GM06990 (cell line): ENCODE results near the gene SLC18B1.
A peak's percentile ranks its signal among the peaks of the same experiment; 100 is the strongest.

Experiments used
- DNase-seq: peaks from one replicate; pipeline ENCODE4 v3.0.0-alpha.2; 2011; ENCODE audit not compliant: insufficient read length; ENCODE audit errors: extremely low read depth
- H3K27me3 ChIP-seq: replicated peaks from 2 replicates; pipeline ENCODE4 v1.6.0; 2011; ENCODE audit warnings: low read length; ENCODE audit not compliant: control insufficient read depth, insufficient read depth
- H3K36me3 ChIP-seq: 2 replicates; pipeline ENCODE4 v1.5.1; 2011; ENCODE audit warnings: low read length; ENCODE audit not compliant: control insufficient read depth, insufficient read depth
- H3K4me3 ChIP-seq: replicated peaks from 2 replicates; pipeline ENCODE4 v1.5.1; 2011; ENCODE audit warnings: low read depth, mild to moderate bottlenecking, control low read depth, low read length
- TF ChIP-seq, protein P1 (sequence below): IDR thresholded peaks from 2 replicates; pipeline ENCODE4 v1.5.1; 2011; ENCODE audit warnings: low read length, control low read depth, mild to moderate bottlenecking, inconsistent platforms; ENCODE audit not compliant: insufficient read depth, poor library complexity, severe bottlenecking

The SLC18B1 gene

DNA sequence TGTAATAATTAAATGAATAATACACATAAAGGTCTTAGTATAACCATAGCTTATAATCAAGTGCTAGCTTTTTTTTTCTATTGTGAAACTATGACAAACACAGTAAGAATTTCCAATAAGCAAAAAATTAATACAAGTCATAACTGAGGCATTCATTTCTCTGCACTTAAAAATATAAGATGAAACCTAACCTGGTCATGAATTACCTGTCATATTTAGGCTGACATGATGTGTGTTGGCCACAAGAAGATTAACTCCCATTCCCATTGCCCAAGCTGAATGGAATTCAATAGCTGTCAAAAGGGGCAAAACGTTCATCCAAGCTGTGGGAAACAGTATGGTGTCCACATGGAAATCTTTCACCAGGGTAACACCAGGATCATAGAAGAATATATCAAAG lies 46.2 kb downstream of the SLC18B1 start:
- no peak overlapping the region for H3K4me3 ChIP-seq
- H3K27me3 ChIP-seq: no peaks in the 10 kb centered on the region
- no peak for DNase-seq
- H3K36me3 ChIP-seq: peaks cover 1% of the 10 kb centered on the region; the same call in 1 of the 2 replicates
- TF ChIP-seq, protein P1, sequence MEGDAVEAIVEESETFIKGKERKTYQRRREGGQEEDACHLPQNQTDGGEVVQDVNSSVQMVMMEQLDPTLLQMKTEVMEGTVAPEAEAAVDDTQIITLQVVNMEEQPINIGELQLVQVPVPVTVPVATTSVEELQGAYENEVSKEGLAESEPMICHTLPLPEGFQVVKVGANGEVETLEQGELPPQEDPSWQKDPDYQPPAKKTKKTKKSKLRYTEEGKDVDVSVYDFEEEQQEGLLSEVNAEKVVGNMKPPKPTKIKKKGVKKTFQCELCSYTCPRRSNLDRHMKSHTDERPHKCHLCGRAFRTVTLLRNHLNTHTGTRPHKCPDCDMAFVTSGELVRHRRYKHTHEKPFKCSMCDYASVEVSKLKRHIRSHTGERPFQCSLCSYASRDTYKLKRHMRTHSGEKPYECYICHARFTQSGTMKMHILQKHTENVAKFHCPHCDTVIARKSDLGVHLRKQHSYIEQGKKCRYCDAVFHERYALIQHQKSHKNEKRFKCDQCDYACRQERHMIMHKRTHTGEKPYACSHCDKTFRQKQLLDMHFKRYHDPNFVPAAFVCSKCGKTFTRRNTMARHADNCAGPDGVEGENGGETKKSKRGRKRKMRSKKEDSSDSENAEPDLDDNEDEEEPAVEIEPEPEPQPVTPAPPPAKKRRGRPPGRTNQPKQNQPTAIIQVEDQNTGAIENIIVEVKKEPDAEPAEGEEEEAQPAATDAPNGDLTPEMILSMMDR: no peak

DNA sequence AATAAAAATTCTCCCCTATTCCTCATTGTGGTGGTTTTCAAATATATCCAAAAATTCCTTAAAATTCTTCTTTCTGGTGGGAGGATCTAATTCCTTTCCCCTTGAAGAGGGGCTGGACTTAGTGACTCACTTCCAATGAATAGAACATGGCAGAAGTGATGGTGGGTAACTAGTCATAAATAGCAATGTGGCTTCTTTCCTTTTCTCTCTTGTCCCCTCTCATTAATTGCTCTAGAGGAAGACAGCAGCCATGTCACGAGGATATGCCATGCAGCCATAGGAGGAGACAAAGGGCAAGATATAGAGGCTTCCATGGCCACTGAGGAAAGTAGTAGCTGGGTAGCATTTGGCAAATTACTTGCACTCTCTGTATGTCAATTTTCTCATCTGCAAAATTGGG lies 46.6 kb downstream of the SLC18B1 start:
- TF ChIP-seq, protein P1: no peak
- Histone ChIP-seq H3K36me3 (peaks cover 1% of the 10 kb centered on the region; the same call in 1 of the 2 replicates), H3K4me3 (no peak overlapping the region), H3K27me3 (no peaks in the 10 kb centered on the region)
- no peak for DNase-seq

GRCh38 chr6:132751306-132751705 lies 47.1 kb downstream of the SLC18B1 start:
- TF ChIP-seq, protein P1: no peak
- no peaks in the 10 kb centered on the region for H3K27me3 ChIP-seq
- no peak overlapping the region for H3K4me3 ChIP-seq
- H3K36me3 ChIP-seq: peaks cover 1% of the 10 kb centered on the region; the same call in 1 of the 2 replicates
- DNase-seq: peak; percentile 15

- TF ChIP-seq, protein P1: no peak
- DNase-seq: peak; percentile 14
- H3K27me3 ChIP-seq: no peaks in the 10 kb centered on the region
- peaks cover 1% of the 10 kb centered on the region; the same call in 1 of the 2 replicates for H3K36me3 ChIP-seq
- no peak overlapping the region; the same call in 1 of the 2 replicates for H3K4me3 ChIP-seq
Measured at GRCh38 chr6:132750455-132751248, 47.8 kb downstream of the SLC18B1 start.

DNA sequence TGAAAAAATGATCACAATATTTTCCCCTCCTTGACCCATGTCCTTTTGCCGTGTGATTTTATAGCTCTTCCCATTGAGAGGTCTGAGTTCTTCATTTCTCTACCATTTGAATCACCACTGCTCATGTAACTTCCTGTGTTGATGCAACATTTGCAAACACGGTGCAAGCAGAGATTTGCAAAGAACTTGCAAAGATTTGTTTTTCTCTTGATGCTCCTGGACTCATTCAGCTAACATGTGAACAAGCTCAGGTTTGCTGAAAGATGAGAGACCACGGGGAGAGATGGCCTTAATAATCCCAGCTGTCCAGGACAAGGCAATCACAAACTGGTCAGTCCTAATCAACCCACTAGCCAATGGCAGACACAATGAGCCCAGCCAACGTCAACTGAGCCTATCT lies 49.3 kb downstream of the SLC18B1 start:
- no peaks in the 10 kb centered on the region for H3K27me3 ChIP-seq
- TF ChIP-seq, protein P1: no peak
- DNase-seq: no peak
- peaks cover 1% of the 10 kb centered on the region; the same call in 1 of the 2 replicates for H3K36me3 ChIP-seq
- no peak overlapping the region for H3K4me3 ChIP-seq
